Measurements from ENCODE around the gene CSH2. TPM values are rescaled to one million over a fixed set of nuclear protein-coding genes. Genes with fewer than 3 reads are reported as not detected.
"Not testable (repeated sequence)": the region's sequence is repeated elsewhere in the genome, so short reads cannot be mapped to it uniquely, and the experiment has no call there.

Gene CSH2
- total and polyA plus RNA-seq, 9 of the 15 experiments (the other 6 are each of a cell fraction or from before 2014, with no cell fraction given): not detected

GRCh38 chr17:63917646-63918045 lies 44.2 kb upstream of the CSH2 start:
- no TSS peak for BruUV-seq (replicated peaks)
- DNase-seq (ENCODE audit: extremely low read depth in 1 of 4, low spot score in 3 of 4) (no peak), FAIRE-seq (no peak), ATAC-seq (no peak)
- no peaks in the 10 kb centered on the region for H3K9me3 ChIP-seq (replicated peaks; ENCODE audit: control insufficient read depth, insufficient read depth, low read depth, low read length)
- H3K27me3 ChIP-seq (ENCODE audit: control insufficient read depth in 2 of 2, insufficient read depth in 2 of 2, low read length in 2 of 2): peaks cover 3 to 34% of the 10 kb centered on the region in 2 experiments; a peak in 4 of 5 replicates
- CTCF ChIA-PET (ENCODE audit: low intra/inter-chr PET ratio): no interaction called here
- H3K79me2 ChIP-seq (ENCODE audit: control insufficient read depth, insufficient read depth, low read length): no peaks in the 10 kb centered on the region
- H3K36me3 ChIP-seq (ENCODE audit: control insufficient read depth, insufficient read depth, low read length): no peaks in the 10 kb centered on the region
- in situ Hi-C loops (cut with MboI): loop anchor here (10.0 kb wide), 2 partner anchors 107 to 367 kb away; partner anchors contain the start of gene ICAM2
- no peak overlapping the region for H3K27ac ChIP-seq (ENCODE audit: extremely low read depth, low read depth, low read length)
- WGBS (ENCODE audit: insufficient coverage, low coverage, missing lambda C conversion rate): 10% methylated on average over 12 of the region's 13 CpGs
- no peak for TF ChIP-seq ZNF77 (CRISPR knock-in tag; IDR thresholded peaks at IDR 0.05)
- TF ChIP-seq MYC (IDR thresholded peaks at IDR 0.05; ENCODE audit: low read depth, low read length): no peak
- no peak for TF ChIP-seq MYC (CRISPR knock-in tag; IDR thresholded peaks at IDR 0.05; ENCODE audit: borderline replicate concordance, low read depth)
- TF ChIP-seq, protein P1, sequence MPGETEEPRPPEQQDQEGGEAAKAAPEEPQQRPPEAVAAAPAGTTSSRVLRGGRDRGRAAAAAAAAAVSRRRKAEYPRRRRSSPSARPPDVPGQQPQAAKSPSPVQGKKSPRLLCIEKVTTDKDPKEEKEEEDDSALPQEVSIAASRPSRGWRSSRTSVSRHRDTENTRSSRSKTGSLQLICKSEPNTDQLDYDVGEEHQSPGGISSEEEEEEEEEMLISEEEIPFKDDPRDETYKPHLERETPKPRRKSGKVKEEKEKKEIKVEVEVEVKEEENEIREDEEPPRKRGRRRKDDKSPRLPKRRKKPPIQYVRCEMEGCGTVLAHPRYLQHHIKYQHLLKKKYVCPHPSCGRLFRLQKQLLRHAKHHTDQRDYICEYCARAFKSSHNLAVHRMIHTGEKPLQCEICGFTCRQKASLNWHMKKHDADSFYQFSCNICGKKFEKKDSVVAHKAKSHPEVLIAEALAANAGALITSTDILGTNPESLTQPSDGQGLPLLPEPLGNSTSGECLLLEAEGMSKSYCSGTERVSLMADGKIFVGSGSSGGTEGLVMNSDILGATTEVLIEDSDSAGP (CRISPR knock-in tag; IDR thresholded peaks at IDR 0.05): no peak
- no peak for TF ChIP-seq ZNF12 (CRISPR knock-in tag; IDR thresholded peaks at IDR 0.05)
- no peak for TF ChIP-seq PTBP1 (IDR thresholded peaks at IDR 0.05; ENCODE audit: low read depth, low read length)
- no peak for TF ChIP-seq TAF7 (tag; IDR thresholded peaks at IDR 0.05)
- intact Hi-C loops (cut with micrococcal nuclease): loop anchor here (2.0 to 10.0 kb wide), 5 partner anchors 29 to 367 kb away; partner anchors contain the start of gene ERN1
- H3K4me2 ChIP-seq (ENCODE audit: insufficient read depth, low read length): no peak overlapping the region
- no peak overlapping the region for H2AFZ ChIP-seq (ENCODE audit: low read depth, low read length)
- no peak overlapping the region for H3K4me3 ChIP-seq
- no peaks in the 10 kb centered on the region; a peak in 1 of 5 replicates for H3K4me1 ChIP-seq (replicated peaks in 1 of 2; ENCODE audit: control insufficient read depth in 2 of 2, insufficient read depth in 2 of 2, low read length in 2 of 2)
- no peaks in the 10 kb centered on the region for H3K9me1 ChIP-seq (ENCODE audit: control insufficient read depth, insufficient read depth, low read length)
- POLR2A ChIA-PET: interaction anchor here (0.7 kb wide), 1 partner anchor 93 kb away, joined by 3 read pairs; no protein-coding TSS in a partner anchor
- H3K9ac ChIP-seq (ENCODE audit: insufficient read depth in 1 of 2, low read depth in 2 of 2, low read length in 2 of 2): no peak overlapping the region
- H4K20me1 ChIP-seq (replicated peaks; ENCODE audit: control insufficient read depth, insufficient read depth, low read length): no peaks in the 10 kb centered on the region

DNA sequence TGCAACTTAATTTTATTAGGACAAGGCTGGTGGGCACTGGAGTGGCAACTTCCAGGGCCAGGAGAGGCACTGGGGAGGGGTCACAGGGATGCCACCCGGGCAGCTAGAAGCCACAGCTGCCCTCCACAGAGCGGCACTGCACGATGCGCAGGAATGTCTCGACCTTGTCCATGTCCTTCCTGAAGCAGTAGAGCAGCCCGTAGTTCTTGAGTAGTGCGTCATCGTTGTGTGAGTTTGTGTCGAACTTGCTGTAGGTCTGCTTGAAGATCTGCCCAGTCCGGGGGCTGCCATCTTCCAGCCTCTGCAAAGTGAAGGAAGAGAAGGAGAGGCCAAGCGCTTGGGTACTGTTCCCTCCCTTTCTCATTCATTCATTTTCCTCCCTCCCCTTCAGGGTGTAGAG lies 43.7 kb upstream of the CSH2 start:
- H2AFZ ChIP-seq (ENCODE audit: low read depth, low read length); H3K36me3 ChIP-seq (ENCODE audit: control insufficient read depth, insufficient read depth, low read length); H3K4me3 ChIP-seq; H3K9me1 ChIP-seq (ENCODE audit: control insufficient read depth, insufficient read depth, low read length); BruUV-seq (replicated peaks); H3K27ac ChIP-seq (ENCODE audit: extremely low read depth, low read depth, low read length); H3K4me2 ChIP-seq (ENCODE audit: insufficient read depth, low read length); ATAC-seq; DNase-seq (ENCODE audit: extremely low read depth in 1 of 4, low spot score in 3 of 4); H3K9me3 ChIP-seq (replicated peaks; ENCODE audit: control insufficient read depth, insufficient read depth, low read depth, low read length); H3K4me1 ChIP-seq (replicated peaks in 1 of 2; ENCODE audit: control insufficient read depth in 2 of 2, insufficient read depth in 2 of 2, low read length in 2 of 2); H4K20me1 ChIP-seq (replicated peaks; ENCODE audit: control insufficient read depth, insufficient read depth, low read length); FAIRE-seq; H3K79me2 ChIP-seq (ENCODE audit: control insufficient read depth, insufficient read depth, low read length); CTCF ChIA-PET (ENCODE audit: low intra/inter-chr PET ratio); POLR2A ChIA-PET; H3K9ac ChIP-seq (ENCODE audit: insufficient read depth in 1 of 2, low read depth in 2 of 2, low read length in 2 of 2): not testable (repeated sequence)
- H3K27me3 ChIP-seq (ENCODE audit: control insufficient read depth in 2 of 2, insufficient read depth in 2 of 2, low read length in 2 of 2): peaks cover 3 to 34% of the 10 kb centered on the region in 2 experiments; a peak in 4 of 5 replicates
- 16% methylated on average over 5 of the region's 11 CpGs for WGBS (ENCODE audit: insufficient coverage, low coverage, missing lambda C conversion rate)
- intact Hi-C loops (cut with micrococcal nuclease): loop anchor here (5.0 to 10.0 kb wide), 2 partner anchors 215 to 368 kb away; partner anchors contain the start of gene ERN1
- in situ Hi-C loops (cut with MboI): loop anchor here (10.0 kb wide), 2 partner anchors 108 to 368 kb away; partner anchors contain the start of gene ICAM2

Data from K562 (cell line).